GM10248 (cell line): ENCODE measurements around the gene HSPG2.

Experiments used
- CTCF ChIA-PET: fragments of 300-600 bp; sonication (Branson Sonifier 250); formaldehyde crosslinking; extraction: SDS; loops from one replicate; lab custom pipeline; 2021; ENCODE audit warnings: antibody characterized with exemption; lab: Yijun Ruan, JAX
- POLR2A ChIA-PET: fragments of 350-650 bp; sonication (Branson Sonifier 250); formaldehyde crosslinking; extraction: SDS; loops from one replicate; lab custom pipeline; 2020; ENCODE audit warnings: antibody characterized with exemption; lab: Yijun Ruan, JAX
- DNase-seq: peaks from one replicate; pipeline ENCODE4 v3.0.0; 2012; ENCODE audit errors: extremely low spot score
- TF ChIP-seq, protein P1 (sequence below): IDR thresholded peaks from 2 replicates; pipeline ENCODE4 v1.5.1; 2012; ENCODE audit warnings: mild to moderate bottlenecking, low read depth; ENCODE audit errors: extremely low read depth, missing control alignments, control extremely low read depth

Gene HSPG2

DNA sequence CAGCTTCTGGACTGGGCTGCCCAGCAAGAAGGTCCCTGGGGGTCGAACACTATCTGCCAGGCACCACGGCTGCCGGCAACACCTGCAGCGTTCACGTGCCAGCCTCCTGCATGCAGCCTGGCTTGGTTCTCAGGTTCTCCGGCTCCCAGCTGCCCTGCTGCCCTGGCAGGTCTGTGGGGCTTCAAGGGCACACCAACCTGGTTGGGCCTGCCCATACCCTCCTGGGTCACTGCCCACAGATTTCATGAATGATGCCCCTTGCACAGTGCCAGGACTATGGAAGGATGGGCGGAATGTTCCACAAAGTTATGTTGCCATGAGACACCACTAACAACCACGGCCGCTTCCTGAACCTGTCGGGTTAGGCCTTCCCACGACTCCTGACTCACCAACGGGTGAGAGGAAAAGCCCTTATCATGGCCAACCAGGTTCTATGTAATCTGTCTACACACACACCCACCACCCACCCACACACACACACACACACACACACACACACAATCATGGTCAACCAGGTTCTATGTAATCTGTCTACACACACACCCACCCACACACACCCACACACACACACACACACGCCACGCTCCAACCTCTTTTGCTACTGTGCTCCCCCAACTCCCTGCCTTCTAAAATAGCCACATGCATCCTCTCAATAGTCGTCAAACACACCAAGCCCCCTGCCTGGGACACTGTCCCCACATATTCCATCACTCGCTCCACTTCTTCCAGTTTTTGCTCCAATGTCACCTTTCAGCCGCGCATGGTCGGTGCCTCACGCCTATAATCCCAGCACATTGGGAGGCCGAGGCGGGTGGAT lies 32.2 kb downstream of the HSPG2 start:
- TF ChIP-seq, protein P1, sequence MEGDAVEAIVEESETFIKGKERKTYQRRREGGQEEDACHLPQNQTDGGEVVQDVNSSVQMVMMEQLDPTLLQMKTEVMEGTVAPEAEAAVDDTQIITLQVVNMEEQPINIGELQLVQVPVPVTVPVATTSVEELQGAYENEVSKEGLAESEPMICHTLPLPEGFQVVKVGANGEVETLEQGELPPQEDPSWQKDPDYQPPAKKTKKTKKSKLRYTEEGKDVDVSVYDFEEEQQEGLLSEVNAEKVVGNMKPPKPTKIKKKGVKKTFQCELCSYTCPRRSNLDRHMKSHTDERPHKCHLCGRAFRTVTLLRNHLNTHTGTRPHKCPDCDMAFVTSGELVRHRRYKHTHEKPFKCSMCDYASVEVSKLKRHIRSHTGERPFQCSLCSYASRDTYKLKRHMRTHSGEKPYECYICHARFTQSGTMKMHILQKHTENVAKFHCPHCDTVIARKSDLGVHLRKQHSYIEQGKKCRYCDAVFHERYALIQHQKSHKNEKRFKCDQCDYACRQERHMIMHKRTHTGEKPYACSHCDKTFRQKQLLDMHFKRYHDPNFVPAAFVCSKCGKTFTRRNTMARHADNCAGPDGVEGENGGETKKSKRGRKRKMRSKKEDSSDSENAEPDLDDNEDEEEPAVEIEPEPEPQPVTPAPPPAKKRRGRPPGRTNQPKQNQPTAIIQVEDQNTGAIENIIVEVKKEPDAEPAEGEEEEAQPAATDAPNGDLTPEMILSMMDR, result no peak
- CTCF ChIA-PET, result no interaction called here
- no peak for DNase-seq
- POLR2A ChIA-PET, result no interaction called here

DNA sequence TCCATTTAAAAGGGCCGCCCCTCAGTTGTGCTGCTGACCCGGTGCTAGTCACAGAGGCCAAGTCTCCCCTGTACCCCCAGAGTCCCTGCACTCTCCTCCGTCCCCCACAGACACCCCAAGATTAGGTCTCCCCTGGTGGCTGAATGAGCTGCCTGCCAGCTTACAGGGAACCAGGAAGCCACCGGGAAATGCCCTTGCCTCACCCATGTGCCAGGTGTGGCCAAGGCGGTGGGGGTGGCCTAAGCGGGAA lies 32.7 kb downstream of the HSPG2 start:
- TF ChIP-seq, protein P1, result no peak
- no peak for DNase-seq
- ChIA-PET POLR2A (no interaction called here), CTCF (no interaction called here)

DNA sequence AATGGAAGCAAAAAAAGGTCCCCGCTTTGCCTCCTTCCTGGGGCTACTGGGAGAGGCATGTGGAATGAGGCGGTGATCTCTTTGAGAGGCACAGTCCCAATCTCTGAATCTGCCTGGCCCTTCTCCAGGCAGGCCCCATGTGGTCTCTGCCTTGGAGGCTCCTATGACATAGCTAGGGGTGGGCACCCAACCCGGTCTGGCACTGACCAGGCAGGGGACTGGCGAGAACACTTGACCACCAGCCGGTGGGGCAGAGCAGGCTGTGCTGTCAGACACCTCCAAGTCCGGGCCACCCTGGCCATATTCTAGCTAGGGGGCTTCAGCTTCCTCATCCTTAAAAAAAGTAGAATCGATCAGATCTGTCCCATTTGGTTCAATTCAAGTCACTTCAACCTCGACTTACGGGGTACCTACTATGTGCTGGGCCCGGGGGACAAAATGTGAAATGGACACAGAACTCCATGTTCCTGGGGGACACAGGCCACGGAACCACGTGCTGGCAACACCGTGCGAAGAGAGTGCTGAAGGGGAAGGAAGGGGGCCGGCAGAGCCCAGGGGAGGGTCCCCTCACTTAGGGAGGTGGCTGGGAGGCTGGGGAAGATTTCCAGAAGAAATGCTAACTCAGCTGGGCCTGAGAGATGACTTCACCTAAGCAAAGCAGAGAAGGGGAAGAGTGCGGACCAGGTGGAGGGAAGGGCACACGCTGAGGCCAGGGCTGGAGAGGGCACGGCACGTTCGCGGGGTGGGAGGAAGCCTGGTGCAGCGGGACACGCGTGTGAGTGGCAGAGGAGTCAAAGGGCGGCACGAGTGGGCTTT lies 33.3 kb downstream of the HSPG2 start:
- TF ChIP-seq, protein P1, result no peak
- CTCF ChIA-PET, result interaction anchor here (1.3 to 1.6 kb wide), 2 partner anchors 11 to 22 kb away, joined by 4 read pairs; no protein-coding TSS in a partner anchor
- DNase-seq, result no peak
- POLR2A ChIA-PET, result no interaction called here

DNA sequence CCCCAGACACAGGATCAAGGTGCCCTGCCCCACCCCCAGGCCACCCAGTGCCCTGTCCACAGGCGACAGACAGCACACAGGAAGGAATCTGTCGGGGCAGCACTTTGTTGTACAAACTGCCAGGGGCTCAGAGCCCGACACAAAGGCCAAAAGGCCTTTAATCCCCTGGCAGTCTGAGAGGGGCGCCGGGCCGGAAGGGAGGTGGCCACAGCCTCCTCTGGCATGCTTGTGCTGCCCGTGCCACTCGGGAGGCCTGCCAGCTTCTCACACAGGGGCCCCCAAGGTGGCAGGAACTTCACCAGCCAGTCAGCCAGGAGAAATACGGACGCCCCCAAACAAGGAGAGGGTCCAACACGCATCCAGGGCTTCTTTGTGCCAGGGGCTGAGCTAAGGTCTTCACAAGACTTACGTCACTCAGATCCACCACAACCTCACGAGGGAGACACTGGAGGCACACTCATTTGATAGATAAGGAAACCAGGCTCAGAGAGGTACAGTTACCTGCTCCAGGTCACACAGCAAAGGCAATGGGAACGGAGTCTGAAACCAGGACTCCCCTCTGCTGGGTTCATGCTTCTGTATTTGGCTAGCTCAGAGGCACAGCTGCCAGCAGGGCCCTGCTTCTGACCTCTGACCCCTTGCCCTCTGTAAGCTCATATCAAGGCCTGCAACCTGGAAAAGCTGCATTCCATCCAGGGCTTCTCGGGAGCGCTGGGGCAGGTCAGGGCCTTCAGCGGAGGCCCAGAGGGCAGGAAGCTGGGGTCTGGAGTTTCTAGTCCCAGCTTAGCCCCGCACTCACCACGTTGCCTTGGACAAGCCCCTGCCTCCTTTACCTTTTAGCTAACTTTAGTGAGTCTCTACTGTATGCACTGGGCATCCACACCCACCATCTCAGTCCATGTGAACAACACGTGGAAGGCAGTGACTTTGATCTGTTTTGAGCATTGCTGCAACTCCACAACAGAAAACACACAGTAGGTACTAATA lies 34.8 kb downstream of the HSPG2 start:
- POLR2A ChIA-PET, result no interaction called here
- TF ChIP-seq, protein P1, result no peak
- CTCF ChIA-PET, result interaction anchor here (1.0 to 1.6 kb wide), 3 partner anchors 11 to 20 kb away, joined by 3 to 4 read pairs (median 4); no protein-coding TSS in a partner anchor
- DNase-seq, result no peak

DNA sequence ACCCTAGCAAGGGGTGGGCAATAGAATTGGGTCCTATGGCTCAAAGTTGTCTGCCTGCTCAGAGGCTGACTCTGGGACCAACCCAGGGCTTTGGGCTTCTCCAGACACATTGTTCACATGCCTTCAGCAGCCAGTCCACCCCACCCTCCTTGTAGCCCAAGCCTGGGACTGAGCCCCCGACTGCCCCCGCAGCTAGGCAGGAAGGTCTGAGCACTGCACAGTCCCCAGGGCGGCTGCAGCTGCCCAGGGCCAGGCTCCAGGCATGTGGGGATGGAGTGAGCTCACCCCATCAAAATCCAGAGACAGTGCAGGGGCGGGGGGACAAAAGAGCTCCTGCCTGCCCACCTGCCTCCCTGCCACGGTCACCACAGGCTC lies 35.6 kb downstream of the HSPG2 start:
- POLR2A ChIA-PET, result no interaction called here
- TF ChIP-seq, protein P1, result no peak
- no peak for DNase-seq
- CTCF ChIA-PET, result interaction anchor here (1.0 kb wide), 1 partner anchor 12 kb away, joined by 3 read pairs; no protein-coding TSS in a partner anchor
